ENCODE results near the gene PPP5C.
"Not testable (repeated sequence)": the region's sequence is repeated elsewhere in the genome, so short reads cannot be mapped to it uniquely, and the experiment has no call there.

Gene PPP5C

GRCh38 chr19:46426506-46427162 lies 79.7 kb downstream of the PPP5C start:
- H3K9me3 Mint-ChIP-seq, result no peaks in the 10 kb centered on the region
- peaks cover 72% of the 10 kb centered on the region for H3K27me3 Mint-ChIP-seq (ENCODE audit: low read depth)
- no peak overlapping the region for H3K27ac Mint-ChIP-seq
- H3K4me3 Mint-ChIP-seq, result peak overlapping the region; percentile 60
- no peaks in the 10 kb centered on the region for H3K36me3 Mint-ChIP-seq (ENCODE audit: low read depth)
- peak; percentile 29 for DNase-seq (ENCODE audit: low spot score)
- peaks cover 26% of the 10 kb centered on the region for H3K4me1 Mint-ChIP-seq (ENCODE audit: low read depth)

- Mint-ChIP-seq H3K4me1 (ENCODE audit: low read depth) (peaks cover 26% of the 10 kb centered on the region), H3K36me3 (ENCODE audit: low read depth) (no peaks in the 10 kb centered on the region), H3K4me3 (no peak overlapping the region), H3K9me3 (no peaks in the 10 kb centered on the region), H3K27me3 (ENCODE audit: low read depth) (peaks cover 74% of the 10 kb centered on the region), H3K27ac (no peak overlapping the region)
- no peak for DNase-seq (ENCODE audit: low spot score)
These were observed 80.7 kb downstream of the PPP5C start for GRCh38 chr19:46427518-46428045.

- Mint-ChIP-seq H3K9me3 (no peaks in the 10 kb centered on the region), H3K27ac (peak within 1 kb of the TSS; percentile 49), H3K36me3 (ENCODE audit: low read depth) (no peaks in the 10 kb centered on the region), H3K4me1 (ENCODE audit: low read depth) (peaks cover 26% of the 10 kb centered on the region), H3K4me3 (peak within 1 kb of the TSS; percentile 73), H3K27me3 (ENCODE audit: low read depth) (peaks cover 70% of the 10 kb centered on the region)
- peak; percentile 49 for DNase-seq (ENCODE audit: low spot score)
These were observed 81.6 kb downstream of the PPP5C start, which contains the start of gene PNMA8C for GRCh38 chr19:46428239-46429135. TSS of gene PNMA8C (minus strand) at chr19:46428936. CDS start at chr19:46428359, 577 bp downstream.

- H3K4me1 Mint-ChIP-seq (ENCODE audit: low read depth), result peaks cover 26% of the 10 kb centered on the region
- H3K36me3 Mint-ChIP-seq (ENCODE audit: low read depth), result no peaks in the 10 kb centered on the region
- H3K9me3 Mint-ChIP-seq, result no peaks in the 10 kb centered on the region
- H3K4me3 Mint-ChIP-seq, result no peak overlapping the region
- DNase-seq (ENCODE audit: low spot score), result no peak
- H3K27ac Mint-ChIP-seq, result no peak overlapping the region
- peaks cover 64% of the 10 kb centered on the region for H3K27me3 Mint-ChIP-seq (ENCODE audit: low read depth)
These were observed 83.1 kb downstream of the PPP5C start for GRCh38 chr19:46429999-46430398.

- Mint-ChIP-seq H3K9me3 (no peaks in the 10 kb centered on the region), H3K27ac (no peak overlapping the region), H3K36me3 (ENCODE audit: low read depth) (no peaks in the 10 kb centered on the region), H3K4me1 (ENCODE audit: low read depth) (peaks cover 22% of the 10 kb centered on the region), H3K4me3 (no peak overlapping the region), H3K27me3 (ENCODE audit: low read depth) (peaks cover 50% of the 10 kb centered on the region)
- no peak for DNase-seq (ENCODE audit: low spot score)
These were observed 84.9 kb downstream of the PPP5C start for GRCh38 chr19:46431824-46432223.

GRCh38 chr19:46433470-46433869 lies 86.6 kb downstream of the PPP5C start:
- not testable (repeated sequence) for H3K4me3 Mint-ChIP-seq; H3K9me3 Mint-ChIP-seq; H3K27ac Mint-ChIP-seq; DNase-seq (ENCODE audit: low spot score); H3K36me3 Mint-ChIP-seq (ENCODE audit: low read depth)
- Mint-ChIP-seq H3K4me1 (ENCODE audit: low read depth) (peaks cover 11% of the 10 kb centered on the region), H3K27me3 (ENCODE audit: low read depth) (peaks cover 34% of the 10 kb centered on the region)

- H3K4me3 Mint-ChIP-seq, result no peak overlapping the region
- no peaks in the 10 kb centered on the region for H3K4me1 Mint-ChIP-seq (ENCODE audit: low read depth)
- H3K27ac Mint-ChIP-seq, result no peak overlapping the region
- H3K27me3 Mint-ChIP-seq (ENCODE audit: low read depth), result peaks cover 20% of the 10 kb centered on the region
- H3K9me3 Mint-ChIP-seq, result no peaks in the 10 kb centered on the region
- DNase-seq (ENCODE audit: low spot score), result no peak
- H3K36me3 Mint-ChIP-seq (ENCODE audit: low read depth), result no peaks in the 10 kb centered on the region
These were observed 88.1 kb downstream of the PPP5C start for GRCh38 chr19:46435009-46435408.

GRCh38 chr19:46435689-46436088 lies 88.8 kb downstream of the PPP5C start:
- DNase-seq (ENCODE audit: low spot score); H3K4me1 Mint-ChIP-seq (ENCODE audit: low read depth); H3K36me3 Mint-ChIP-seq (ENCODE audit: low read depth); H3K9me3 Mint-ChIP-seq; H3K4me3 Mint-ChIP-seq; H3K27ac Mint-ChIP-seq: not testable (repeated sequence)
- peaks cover 13% of the 10 kb centered on the region for H3K27me3 Mint-ChIP-seq (ENCODE audit: low read depth)

Measured in T-helper 2 cell treated with Interferon-gamma antibody and Interleukin-4, amounts not matched to agents 5 μg/mL and 100 μg/mL, for 36 hours (primary cell).